ENCODE data around the gene SCN2B. TPM values are rescaled to one million over a fixed set of nuclear protein-coding genes. Genes with fewer than 3 reads are reported as not detected.
"Not testable (repeated sequence)": the region's sequence is repeated elsewhere in the genome, so short reads cannot be mapped to it uniquely, and the experiment has no call there.

The SCN2B gene
- total RNA-seq, 1 experiment from 2014 or later: not detected

GRCh38 chr11:118206391-118207031 is 30.1 kb upstream of the SCN2B start:
- no peak for DNase-seq (ENCODE audit: low read depth)

GRCh38 chr11:118205606-118206378 is 29.4 kb upstream of the SCN2B start:
- no peak for DNase-seq (ENCODE audit: low read depth)

GRCh38 chr11:118202599-118203422 is 26.4 kb upstream of the SCN2B start:
- no peak for DNase-seq (ENCODE audit: low read depth)

GRCh38 chr11:118201966-118202365 is 25.5 kb upstream of the SCN2B start:
- DNase-seq (ENCODE audit: low read depth): no peak

- no peak for DNase-seq (ENCODE audit: low read depth)
Observed at GRCh38 chr11:118200901-118201680, 24.7 kb upstream of the SCN2B start.

- no peak for DNase-seq (ENCODE audit: low read depth)
Observed at GRCh38 chr11:118200497-118200896, 24.1 kb upstream of the SCN2B start.

- DNase-seq (ENCODE audit: low read depth): no peak
Observed at GRCh38 chr11:118199135-118199534, 22.7 kb upstream of the SCN2B start.

- DNase-seq (ENCODE audit: low read depth): peak; percentile 29
Observed at GRCh38 chr11:118198370-118198769, 21.9 kb upstream of the SCN2B start.

- peak; percentile 13 for DNase-seq (ENCODE audit: low read depth)
Observed at GRCh38 chr11:118194835-118195627, 18.6 kb upstream of the SCN2B start.

GRCh38 chr11:118193910-118194566 is 17.6 kb upstream of the SCN2B start:
- no peak for DNase-seq (ENCODE audit: low read depth)

GRCh38 chr11:118192817-118193216 is 16.4 kb upstream of the SCN2B start:
- DNase-seq (ENCODE audit: low read depth): not testable (repeated sequence)

- DNase-seq (ENCODE audit: low read depth): not testable (repeated sequence)
Observed at GRCh38 chr11:118190942-118191506, 14.6 kb upstream of the SCN2B start.

- DNase-seq (ENCODE audit: low read depth): no peak
Observed at GRCh38 chr11:118186346-118187107, 10.1 kb upstream of the SCN2B start.

- no peak for DNase-seq (ENCODE audit: low read depth)
Observed at GRCh38 chr11:118184784-118185579, 8.5 kb upstream of the SCN2B start.

GRCh38 chr11:118183691-118184090 is 7.3 kb upstream of the SCN2B start:
- not testable (repeated sequence) for DNase-seq (ENCODE audit: low read depth)

GRCh38 chr11:118180300-118180703 is 3.9 kb upstream of the SCN2B start:
- peak; percentile 26 for DNase-seq (ENCODE audit: low read depth)

GRCh38 chr11:118176778-118177134 is 317 bp upstream of the SCN2B start:
- DNase-seq (ENCODE audit: low read depth): no peak

Data from LHCN-M2 (cell line).